Adrenal gland (tissue), 12 donors: Measurements from ENCODE around the gene UCN3. TPM values are rescaled to one million over a fixed set of nuclear protein-coding genes. Genes with fewer than 3 reads are reported as not detected.
"Not testable (repeated sequence)": the region's sequence is repeated elsewhere in the genome, so short reads cannot be mapped to it uniquely, and the experiment has no call there.

Experiments
- DNase-seq, 7 donors: peaks; one replicate each; pipeline ENCODE4 v3.0.0-alpha.2; 2019 to 2020
- H3K27ac ChIP-seq, 5 donors: fragments of 200-600 bp; sonication (generic) in 4 of 5; 1 replicate in 3 of 5; 2 replicates in 2 of 5; pipeline versions ENCODE4 v1.5.1 to v1.8.0; 2016 to 2020; ENCODE audit warnings: mild to moderate bottlenecking in 1 of 5
- H3K27me3 ChIP-seq: fragments of 200-600 bp; 2 replicates; pipeline ENCODE4 v1.8.0; 2021
- H3K36me3 ChIP-seq, 2 donors: fragments of 200-600 bp; replicated peaks in 1 of 2; 1 replicate in 1 of 2; 2 replicates in 1 of 2; pipeline versions ENCODE4 v1.5.1 to v1.8.0; 2018 to 2022
- H3K4me1 ChIP-seq, 2 donors: fragments of 200-600 bp; replicated peaks in 1 of 2; 1 replicate in 1 of 2; 2 replicates in 1 of 2; pipeline versions ENCODE4 v1.5.1 to v1.8.0; 2018 to 2021
- H3K4me3 ChIP-seq, 4 donors: fragments of 200-600 bp; sonication (generic) in 3 of 4; one replicate each; pipeline ENCODE4 v1.5.1; 2016 to 2018
- H3K9me3 ChIP-seq, 3 donors: fragments of 200-600 bp; sonication (generic) in 1 of 3; replicated peaks in 1 of 3; 1 replicate in 2 of 3; 2 replicates in 1 of 3; pipeline versions ENCODE4 v1.5.1 to v1.8.0; 2016 to 2021
- CTCF ChIP-seq, 6 experiments: fragments of 450-650 bp in 4 of 6; fragments of 200-600 bp in 2 of 6; sonication (generic) in 1 of 6; IDR thresholded peaks; 1 replicate in 5 of 6; 2 replicates in 1 of 6; pipeline versions ENCODE4 v1.5.1 to v1.8.0; 2016 to 2021; ENCODE audit warnings: antibody characterized with exemption in 6 of 6, mild to moderate bottlenecking in 2 of 6, moderate library complexity in 1 of 6
- POLR2A ChIP-seq, 2 donors: fragments of 450-650 bp; IDR thresholded peaks; one replicate each; pipeline ENCODE4 v1.6.1; 2017; ENCODE audit warnings: antibody characterized with exemption in 2 of 2, mild to moderate bottlenecking in 2 of 2, moderate library complexity in 1 of 2
- WGBS, 4 donors: extraction: QIAGEN DNeasy Blood & Tissue Kit in 2 of 4; methylation state at CpG; one replicate each; pipeline versions ENCODE4 v1.1.5 to v1.1.7; 2013 to 2017; 5-methylcytosine and 5-hydroxymethylcytosine counted together
- intact Hi-C, 2 donors: fragments of 100-400 bp; cut with DNase I; formaldehyde crosslinking; loops; one replicate each; pipeline versions ENCODE4 v1.14.1 to v1.15.0; 2022 to 2023
- polyA plus RNA-seq, 3 donors: library from polyadenylated mRNA; stranded (reverse); fragments of 200-250 nt in 2 of 3; fragments of 350-450 nt in 1 of 3; fragmentation: Illumina TruSeq in 1 of 3; extraction: RNeasy Lipid Tissue Mini Kit (QIAGEN cat#74804) in 1 of 3; gene quantifications; one replicate each; pipeline ENCODE4 v1.2.3, GENCODE V29; 2013 to 2014
- total RNA-seq, 9 donors: library from RNA; depleted of rRNA in 4 of 9; stranded (reverse); fragments of >200 nt in 4 of 9; fragments of 120-200 nt in 1 of 9; fragmentation: NEBNext Ultra II Directional in 1 of 9; extraction: Animal tissue kit (Norgen Biotek cat#: 25700) in 1 of 9; gene quantifications; one replicate each; pipeline versions ENCODE4 v1.1.0 to v1.2.4, GENCODE V29; 2013 to 2023
- donor health status: healthy with polysubstance abuse.
- donor health status: Bipolar disorder and iron deficiency.
- donor health status: DM: yes; HTN: yes; CAD: no.
- donor health status: DM: no; HTN: no; CAD: no.
- donor health status: DM: no; HTN: no; CAD: no.
- donor health status: DM: yes; HTN: yes; CAD: no.

The UCN3 gene
- total and polyA plus RNA-seq, 12 donors: 0.20 to 1.0 (median 0.38) TPM; not detected in 8

GRCh38 chr10:5373307-5373706, 8.5 kb downstream of the UCN3 start:
- no peaks in the 10 kb centered on the region for H3K4me1 ChIP-seq
- H3K36me3 ChIP-seq: no peaks in the 10 kb centered on the region
- WGBS, 4 donors: 61 to 82% (median 70%) methylated on average over 4 of the region's 4 CpGs
- no peaks in the 10 kb centered on the region for H3K27me3 ChIP-seq
- no peaks in the 10 kb centered on the region for H3K9me3 ChIP-seq
- no peak for DNase-seq
- H3K27ac ChIP-seq: no peak overlapping the region
- H3K4me3 ChIP-seq: no peak overlapping the region
- TF ChIP-seq CTCF (IDR thresholded peaks at IDR 0.05) (no peak), POLR2A (IDR thresholded peaks at IDR 0.05) (no peak)
- intact Hi-C loops: no loop called here

GRCh38 chr10:5373891-5374611, 9.3 kb downstream of the UCN3 start:
- Histone ChIP-seq H3K36me3 (no peaks in the 10 kb centered on the region), H3K4me1 (no peaks in the 10 kb centered on the region), H3K27ac (no peak overlapping the region), H3K9me3 (no peaks in the 10 kb centered on the region), H3K4me3 (no peak overlapping the region), H3K27me3 (no peaks in the 10 kb centered on the region)
- no peak for DNase-seq
- whole genome bisulfite sequencing, 4 donors: 74 to 89% (median 81%) methylated on average over 16 to 22 of the region's 22 CpGs
- intact Hi-C loops: no loop called here
- TF ChIP-seq CTCF (IDR thresholded peaks at IDR 0.05): no peak
- TF ChIP-seq POLR2A (IDR thresholded peaks at IDR 0.05): no peak

- H3K27ac ChIP-seq: no peak overlapping the region
- H3K27me3 ChIP-seq: no peaks in the 10 kb centered on the region
- TF ChIP-seq POLR2A (IDR thresholded peaks at IDR 0.05) (no peak), CTCF (IDR thresholded peaks at IDR 0.05) (no peak)
- no peak overlapping the region for H3K4me3 ChIP-seq
- intact Hi-C loops: no loop called here
- DNase-seq: no peak
- no peaks in the 10 kb centered on the region for H3K36me3 ChIP-seq
- no peaks in the 10 kb centered on the region for H3K9me3 ChIP-seq
- WGBS, 4 donors: 62 to 75% (median 70%) methylated on average over 4 of the region's 4 CpGs
- H3K4me1 ChIP-seq: no peaks in the 10 kb centered on the region
These were observed 11.7 kb downstream of the UCN3 start for GRCh38 chr10:5376450-5376849.

- intact Hi-C loops, H3K36me3 ChIP-seq, H3K4me3 ChIP-seq, H3K9me3 ChIP-seq, H3K4me1 ChIP-seq, H3K27me3 ChIP-seq, H3K27ac ChIP-seq, DNase-seq: not testable (repeated sequence)
- 83 to 92% (median 88%) methylated on average over 5 of the region's 5 CpGs for WGBS, 4 donors
These were observed 14.4 kb downstream of the UCN3 start for GRCh38 chr10:5379202-5379601.

GRCh38 chr10:5380395-5380794, 15.6 kb downstream of the UCN3 start:
- not testable (repeated sequence) for H3K27ac ChIP-seq, H3K36me3 ChIP-seq, H3K9me3 ChIP-seq, H3K4me1 ChIP-seq, H3K4me3 ChIP-seq, DNase-seq, H3K27me3 ChIP-seq
- WGBS, 4 donors: 88 to 93% (median 90%) methylated on average over 12 of the region's 12 CpGs
- intact Hi-C loops: loop anchor here in 1 of 2 donors (10.0 kb wide), 1 partner anchor 536 kb away; no protein-coding TSS in a partner anchor
